ENCODE results near the gene HEY2. TPM values are rescaled to one million over a fixed set of nuclear protein-coding genes. Genes with fewer than 3 reads are reported as not detected.

The HEY2 gene
- total RNA-seq, 1 donor from 2014 or later = 9.6 TPM

- DNase-seq (ENCODE audit: low spot score in 2 of 2, unreplicated experiment in 2 of 2) = peak in 1 of 2 experiments; percentile 42
- H3K36me3 Mint-ChIP-seq = no peaks in the 10 kb centered on the region
- TF ChIP-seq, protein P1, sequence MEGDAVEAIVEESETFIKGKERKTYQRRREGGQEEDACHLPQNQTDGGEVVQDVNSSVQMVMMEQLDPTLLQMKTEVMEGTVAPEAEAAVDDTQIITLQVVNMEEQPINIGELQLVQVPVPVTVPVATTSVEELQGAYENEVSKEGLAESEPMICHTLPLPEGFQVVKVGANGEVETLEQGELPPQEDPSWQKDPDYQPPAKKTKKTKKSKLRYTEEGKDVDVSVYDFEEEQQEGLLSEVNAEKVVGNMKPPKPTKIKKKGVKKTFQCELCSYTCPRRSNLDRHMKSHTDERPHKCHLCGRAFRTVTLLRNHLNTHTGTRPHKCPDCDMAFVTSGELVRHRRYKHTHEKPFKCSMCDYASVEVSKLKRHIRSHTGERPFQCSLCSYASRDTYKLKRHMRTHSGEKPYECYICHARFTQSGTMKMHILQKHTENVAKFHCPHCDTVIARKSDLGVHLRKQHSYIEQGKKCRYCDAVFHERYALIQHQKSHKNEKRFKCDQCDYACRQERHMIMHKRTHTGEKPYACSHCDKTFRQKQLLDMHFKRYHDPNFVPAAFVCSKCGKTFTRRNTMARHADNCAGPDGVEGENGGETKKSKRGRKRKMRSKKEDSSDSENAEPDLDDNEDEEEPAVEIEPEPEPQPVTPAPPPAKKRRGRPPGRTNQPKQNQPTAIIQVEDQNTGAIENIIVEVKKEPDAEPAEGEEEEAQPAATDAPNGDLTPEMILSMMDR (IDR thresholded peaks at IDR 0.05; ENCODE audit: unreplicated experiment) = no peak
- peak overlapping the region; percentile 93 for H3K27ac Mint-ChIP-seq
- H3K4me3 Mint-ChIP-seq = peak overlapping the region; percentile 75
- H3K4me1 Mint-ChIP-seq = peaks cover 47% of the 10 kb centered on the region
- H3K27me3 Mint-ChIP-seq (ENCODE audit: low read depth) = peaks cover 77% of the 10 kb centered on the region
- no peaks in the 10 kb centered on the region for H3K9me3 Mint-ChIP-seq
Measured at GRCh38 chr6:125748406-125749172, 843 bp upstream of the HEY2 start.

DNA sequence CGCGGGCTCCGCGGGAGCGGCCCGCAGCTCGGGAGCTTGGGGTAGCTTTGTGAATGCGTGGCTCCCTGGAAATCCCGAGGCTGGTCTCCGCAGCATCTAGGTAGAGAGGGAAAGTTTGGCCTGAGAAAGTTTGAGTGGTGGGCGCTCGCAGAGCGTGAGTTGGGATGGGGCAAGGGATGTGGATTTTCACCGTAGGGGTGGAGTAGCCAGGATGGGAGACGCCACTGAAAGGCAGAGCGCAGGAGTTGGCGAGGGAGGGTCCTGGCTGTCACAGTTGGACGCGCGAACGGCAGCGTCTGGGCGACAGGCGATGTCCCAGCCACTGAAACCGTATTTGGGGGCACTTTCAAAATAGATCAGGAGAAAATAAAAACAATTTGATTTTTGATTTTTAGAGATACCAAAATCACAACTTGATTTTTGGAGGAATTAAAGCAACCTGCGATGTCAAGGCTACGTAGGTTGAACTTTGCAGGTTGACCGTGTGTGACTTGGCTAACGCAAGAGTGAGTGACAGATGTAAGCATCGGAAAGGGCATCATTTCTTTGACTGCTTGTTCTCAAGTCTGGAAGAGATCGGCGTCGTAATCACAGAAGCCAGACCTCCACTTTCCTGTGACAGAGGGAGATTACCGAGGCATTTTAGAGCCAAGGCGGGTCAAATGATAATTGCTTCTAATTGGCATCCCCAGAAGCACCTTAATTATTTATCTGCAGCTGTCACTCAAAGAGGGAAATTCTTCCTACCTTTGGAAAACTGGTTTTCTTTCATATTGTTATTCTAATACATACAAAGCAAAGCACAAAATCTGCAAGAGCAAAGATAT lies 646 bp downstream of the HEY2 start:
- H3K27ac Mint-ChIP-seq = peak overlapping the region; percentile 80
- no peaks in the 10 kb centered on the region for H3K9me3 Mint-ChIP-seq
- DNase-seq (ENCODE audit: low spot score in 2 of 2, unreplicated experiment in 2 of 2) = no peak
- H3K27me3 Mint-ChIP-seq (ENCODE audit: low read depth) = peaks cover 66% of the 10 kb centered on the region
- peaks cover 47% of the 10 kb centered on the region for H3K4me1 Mint-ChIP-seq
- peak overlapping the region; percentile 80 for H3K4me3 Mint-ChIP-seq
- TF ChIP-seq, protein P1 (IDR thresholded peaks at IDR 0.05; ENCODE audit: unreplicated experiment) = no peak
- no peaks in the 10 kb centered on the region for H3K36me3 Mint-ChIP-seq

DNA sequence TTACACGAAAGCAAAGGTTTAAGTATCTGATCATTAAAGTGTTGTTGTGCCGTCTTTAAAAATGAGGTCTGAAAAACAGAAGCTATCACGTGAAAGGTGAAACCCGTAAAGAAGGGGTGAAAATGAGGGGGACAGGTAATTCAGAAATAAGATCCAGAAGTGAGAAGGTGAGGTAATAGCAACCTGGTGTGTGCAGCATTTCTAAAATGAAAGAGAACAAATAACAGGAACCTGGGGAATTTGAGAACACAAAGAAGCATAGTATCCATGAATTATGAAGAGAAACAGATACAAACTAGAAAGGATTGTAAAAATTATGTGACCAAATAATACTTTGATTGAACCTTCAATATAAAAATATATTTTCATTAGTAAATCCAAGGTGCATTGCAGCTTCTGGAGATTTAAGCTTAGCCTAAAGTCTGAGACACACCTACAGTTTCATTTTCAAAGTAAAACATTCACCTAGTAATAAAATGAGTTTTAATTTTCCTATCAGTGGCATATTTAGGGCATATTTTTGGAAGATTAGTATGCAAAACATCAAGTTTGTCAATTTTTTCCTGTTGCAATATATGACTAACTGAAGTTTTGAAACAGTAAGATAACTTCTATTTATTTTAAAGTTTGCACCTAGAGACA lies 1.4 kb downstream of the HEY2 start:
- Mint-ChIP-seq H3K27me3 (ENCODE audit: low read depth) (peaks cover 59% of the 10 kb centered on the region), H3K36me3 (no peaks in the 10 kb centered on the region), H3K9me3 (no peaks in the 10 kb centered on the region), H3K4me1 (peaks cover 46% of the 10 kb centered on the region), H3K27ac (no peak overlapping the region), H3K4me3 (peak overlapping the region; percentile 80)
- DNase-seq (ENCODE audit: low spot score in 2 of 2, unreplicated experiment in 2 of 2) = no peak
- TF ChIP-seq, protein P1 (IDR thresholded peaks at IDR 0.05; ENCODE audit: unreplicated experiment) = no peak

- no peak for DNase-seq (ENCODE audit: low spot score in 2 of 2, unreplicated experiment in 2 of 2)
- Mint-ChIP-seq H3K27ac (peak overlapping the region; percentile 59), H3K9me3 (no peaks in the 10 kb centered on the region), H3K4me1 (peaks cover 40% of the 10 kb centered on the region), H3K27me3 (ENCODE audit: low read depth) (peaks cover 53% of the 10 kb centered on the region), H3K36me3 (no peaks in the 10 kb centered on the region), H3K4me3 (peak overlapping the region; percentile 46)
- TF ChIP-seq, protein P1 (IDR thresholded peaks at IDR 0.05; ENCODE audit: unreplicated experiment) = no peak
Measured at GRCh38 chr6:125751334-125751916, 2.0 kb downstream of the HEY2 start.

DNA sequence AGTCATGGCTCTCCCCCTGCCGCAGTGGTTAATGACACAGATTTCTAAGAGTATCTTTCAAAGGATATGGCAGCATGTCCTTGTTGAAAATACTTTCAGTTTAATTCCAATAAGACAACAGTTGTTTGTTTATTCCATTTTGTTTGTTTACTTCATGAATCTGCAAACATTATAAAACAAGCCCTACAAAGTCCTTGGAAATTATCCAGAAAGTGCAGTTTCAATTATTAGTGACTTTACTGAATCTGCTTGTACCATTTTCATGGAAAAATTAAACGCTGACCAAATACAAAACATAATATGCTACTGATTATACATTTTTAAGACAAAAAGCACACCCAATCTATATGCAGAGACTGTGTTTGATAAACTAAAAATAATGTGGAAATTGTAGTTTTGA lies 3.3 kb downstream of the HEY2 start:
- no peaks in the 10 kb centered on the region for H3K9me3 Mint-ChIP-seq

More for the DNA sequence above, 3.3 kb downstream of the HEY2 start:
- peaks cover 30% of the 10 kb centered on the region for H3K4me1 Mint-ChIP-seq
- peaks cover 41% of the 10 kb centered on the region for H3K27me3 Mint-ChIP-seq (ENCODE audit: low read depth)
- peak overlapping the region; percentile 27 for H3K4me3 Mint-ChIP-seq
- no peaks in the 10 kb centered on the region for H3K36me3 Mint-ChIP-seq
- TF ChIP-seq, protein P1 (IDR thresholded peaks at IDR 0.05; ENCODE audit: unreplicated experiment) = no peak
- H3K27ac Mint-ChIP-seq = no peak overlapping the region
- no peak for DNase-seq (ENCODE audit: low spot score in 2 of 2, unreplicated experiment in 2 of 2)
